HepG2 (cell line): ENCODE measurements around the gene PRKCZ. TPM values are rescaled to one million over a fixed set of nuclear protein-coding genes. Genes with fewer than 3 reads are reported as not detected.

Source experiments
- GATAD2A ChIP-seq: IDR thresholded peaks from 2 replicates; pipeline ENCODE4 v1.6.1; 2016
- GMEB1 ChIP-seq: sonication (generic); formaldehyde crosslinking; IDR thresholded peaks from 2 replicates; pipeline ENCODE4 v1.5.1; 2020; ENCODE audit warnings: missing genetic modification reagents, mild to moderate bottlenecking, borderline replicate concordance
- KLF11 ChIP-seq: IDR thresholded peaks from 2 replicates; pipeline ENCODE4 v1.6.1; 2016; ENCODE audit warnings: missing compliant biosample characterization
- MEIS1 ChIP-seq: sonication (generic); formaldehyde crosslinking; IDR thresholded peaks from 2 replicates; pipeline ENCODE4 v1.9.0; 2021; ENCODE audit warnings: mild to moderate bottlenecking, missing genetic modification reagents, moderate library complexity, borderline replicate concordance
- MXI1 ChIP-seq: IDR thresholded peaks from 3 replicates; pipeline ENCODE4 v1.6.1; 2012; ENCODE audit warnings: low read depth, low read length, inconsistent platforms, borderline replicate concordance
- MZF1 ChIP-seq: sonication (generic); formaldehyde crosslinking; IDR thresholded peaks from 2 replicates; pipeline ENCODE4 v1.8.1; 2023; ENCODE audit warnings: mild to moderate bottlenecking, missing genetic modification reagents, borderline replicate concordance
- NAIF1 ChIP-seq: sonication (generic); formaldehyde crosslinking; IDR thresholded peaks from 2 replicates; pipeline ENCODE4 v1.5.0; 2020; ENCODE audit warnings: mild to moderate bottlenecking, missing genetic modification reagents, borderline replicate concordance
- NONO ChIP-seq, 2 experiments: fragments of 450-650 bp in 1 of 2; sonication (generic) in 1 of 2; formaldehyde crosslinking in 1 of 2; IDR thresholded peaks in 1 of 2; conservative IDR thresholded peaks in 1 of 2; 2 replicates each; pipeline versions ENCODE4 v1.6.1 to v1.8.0; 2017 to 2022; ENCODE audit warnings: mild to moderate bottlenecking in 1 of 2, missing genetic modification reagents in 1 of 2, moderate library complexity in 1 of 2
- PHF5A ChIP-seq: IDR thresholded peaks from one replicate; pipeline ENCODE4 v1.6.1; 2018; ENCODE audit warnings: low read depth, missing genetic modification reagents; ENCODE audit not compliant: unreplicated experiment
- TAF1 ChIP-seq: sonication (generic); formaldehyde crosslinking; IDR thresholded peaks from 2 replicates; pipeline ENCODE4 v1.4.0; 2020; ENCODE audit warnings: missing genetic modification reagents
- USF2 ChIP-seq, 2 experiments: sonication (generic) in 1 of 2; formaldehyde crosslinking in 1 of 2; IDR thresholded peaks; 2 replicates each; pipeline versions ENCODE4 v1.5.1 to v1.6.1; 2011 to 2020; ENCODE audit warnings: borderline replicate concordance in 1 of 2, low read depth in 1 of 2, low read length in 1 of 2, mild to moderate bottlenecking in 1 of 2, missing genetic modification reagents in 1 of 2, moderate library complexity in 1 of 2
- ZBTB34 ChIP-seq: sonication (generic); formaldehyde crosslinking; IDR thresholded peaks from 2 replicates; pipeline ENCODE4 v1.8.0; 2022; ENCODE audit warnings: mild to moderate bottlenecking, missing genetic modification reagents
- ZFP36L1 ChIP-seq: sonication (generic); formaldehyde crosslinking; IDR thresholded peaks from 2 replicates; pipeline ENCODE4 v1.8.0; 2022; ENCODE audit warnings: mild to moderate bottlenecking, missing genetic modification reagents, moderate library complexity
- ZFP90 ChIP-seq: sonication (generic); formaldehyde crosslinking; IDR thresholded peaks from 2 replicates; pipeline ENCODE4 v1.8.0; 2022; ENCODE audit warnings: missing genetic modification reagents, mild to moderate bottlenecking, inconsistent platforms, borderline replicate concordance
- ZNF256 ChIP-seq: sonication (generic); formaldehyde crosslinking; conservative IDR thresholded peaks from 2 replicates; pipeline ENCODE4 v1.4.0; 2020; ENCODE audit warnings: missing genetic modification reagents
- ZNF597 ChIP-seq: sonication (generic); formaldehyde crosslinking; IDR thresholded peaks from 2 replicates; pipeline ENCODE4 v1.5.0; 2020; ENCODE audit warnings: missing genetic modification reagents
- ZNF770 ChIP-seq: sonication (generic); formaldehyde crosslinking; IDR thresholded peaks from 2 replicates; pipeline ENCODE4 v1.5.0; 2020; ENCODE audit warnings: mild to moderate bottlenecking, missing genetic modification reagents
- polyA plus RNA-seq, 8 experiments: library from polyadenylated mRNA; depleted of rRNA in 3 of 8; stranded (reverse) in 7 of 8; unstranded in 1 of 8; fragments of >200 nt; fragmentation: Illumina TruSeq in 4 of 8; extraction: Trizol in 4 of 8; gene quantifications; 2 replicates each; pipeline versions ENCODE4 v1.2.1 to v1.2.3, GENCODE V29; 2011 to 2016; ENCODE audit warnings: low read depth in 4 of 8, missing spikeins in 1 of 8, mixed read lengths in 1 of 8; ENCODE audit not compliant: insufficient read depth in 1 of 8
- total RNA-seq, 5 experiments: library from RNA; depleted of rRNA; stranded (reverse); fragments of >200 nt; fragmentation: Illumina TruSeq; extraction: Trizol; gene quantifications; 2 replicates each; pipeline ENCODE4 v1.2.3, GENCODE V29; 2016; ENCODE audit warnings: low read depth in 1 of 5

PRKCZ gene
- total and polyA plus RNA-seq, 2 of the 13 experiments (the other 11 are each of a cell fraction or from before 2014, with no cell fraction given) = 34.7 to 85.2 TPM

- no peak for TF ChIP-seq ZNF597 (CRISPR knock-in tag)
- no peak for TF ChIP-seq ZFP90 (CRISPR knock-in tag)
- no peak for TF ChIP-seq USF2 (IDR thresholded peaks at IDR 0.05; ENCODE audit: low read depth, low read length)
- TF ChIP-seq USF2 (CRISPR knock-in tag; IDR thresholded peaks at IDR 0.05; ENCODE audit: borderline replicate concordance) = no peak
- TF ChIP-seq KLF11 (CRISPR knock-in tag) = no peak
- TF ChIP-seq NAIF1 (CRISPR knock-in tag) = no peak
- TF ChIP-seq MXI1 = no peak; the same call in 2 of the 3 replicates
- no peak for TF ChIP-seq PHF5A (CRISPR knock-in tag)
- TF ChIP-seq MZF1 (CRISPR knock-in tag) = no peak
- peak; percentile 39 for TF ChIP-seq TAF1 (CRISPR knock-in tag)
- peak; percentile 64; the same call in 1 of the 2 replicates for TF ChIP-seq ZNF770 (CRISPR knock-in tag)
- TF ChIP-seq GMEB1 = no peak; the same call in 1 of the 2 replicates
- TF ChIP-seq ZBTB34 (CRISPR knock-in tag) = no peak
- no peak for TF ChIP-seq ZNF256 (CRISPR knock-in tag)
- TF ChIP-seq MEIS1 = peak; percentile 28; the same call in 1 of the 2 replicates
- TF ChIP-seq GATAD2A = no peak
- no peak for TF ChIP-seq ZFP36L1 (CRISPR knock-in tag)
- no peak for TF ChIP-seq NONO (IDR thresholded peaks at IDR 0.05)
- peak; percentile 55; the same call in 1 of the 2 replicates for TF ChIP-seq NONO (CRISPR knock-in tag; conservative IDR thresholded peaks at IDR 0.05)
These were observed 3.1 kb upstream of the PRKCZ start (continued) for GRCh38 chr1:2046953-2047748.
